ENCODE results near the gene ADGRV1.

GRCh38 chr5:91126448-91126847 lies 567.9 kb downstream of the ADGRV1 start:
- TF ChIP-seq, protein P1, sequence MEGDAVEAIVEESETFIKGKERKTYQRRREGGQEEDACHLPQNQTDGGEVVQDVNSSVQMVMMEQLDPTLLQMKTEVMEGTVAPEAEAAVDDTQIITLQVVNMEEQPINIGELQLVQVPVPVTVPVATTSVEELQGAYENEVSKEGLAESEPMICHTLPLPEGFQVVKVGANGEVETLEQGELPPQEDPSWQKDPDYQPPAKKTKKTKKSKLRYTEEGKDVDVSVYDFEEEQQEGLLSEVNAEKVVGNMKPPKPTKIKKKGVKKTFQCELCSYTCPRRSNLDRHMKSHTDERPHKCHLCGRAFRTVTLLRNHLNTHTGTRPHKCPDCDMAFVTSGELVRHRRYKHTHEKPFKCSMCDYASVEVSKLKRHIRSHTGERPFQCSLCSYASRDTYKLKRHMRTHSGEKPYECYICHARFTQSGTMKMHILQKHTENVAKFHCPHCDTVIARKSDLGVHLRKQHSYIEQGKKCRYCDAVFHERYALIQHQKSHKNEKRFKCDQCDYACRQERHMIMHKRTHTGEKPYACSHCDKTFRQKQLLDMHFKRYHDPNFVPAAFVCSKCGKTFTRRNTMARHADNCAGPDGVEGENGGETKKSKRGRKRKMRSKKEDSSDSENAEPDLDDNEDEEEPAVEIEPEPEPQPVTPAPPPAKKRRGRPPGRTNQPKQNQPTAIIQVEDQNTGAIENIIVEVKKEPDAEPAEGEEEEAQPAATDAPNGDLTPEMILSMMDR (IDR thresholded peaks at IDR 0.05): no peak
- TF ChIP-seq POLR2A (IDR thresholded peaks at IDR 0.05): no peak
